GM18507 (cell line): Measurements from ENCODE around the gene NR2C1.
"Not testable (repeated sequence)": the region's sequence is repeated elsewhere in the genome, so short reads cannot be mapped to it uniquely, and the experiment has no call there.

Experiments
- DNase-seq: peaks from one replicate; pipeline ENCODE4 v3.0.0; 2011; ENCODE audit warnings: low read depth; ENCODE audit not compliant: insufficient read length; ENCODE audit errors: extremely low spot score
- FAIRE-seq: peaks from 2 replicates; lab custom pipeline; 2011; peaks lifted over from hg19 to GRCh38; lab: Jason Lieb, UNC

NR2C1 gene

GRCh38 chr12:95014554-95014953 lies 58.9 kb downstream of the NR2C1 start:
- FAIRE-seq, result no peak
- DNase-seq, result no peak

DNA sequence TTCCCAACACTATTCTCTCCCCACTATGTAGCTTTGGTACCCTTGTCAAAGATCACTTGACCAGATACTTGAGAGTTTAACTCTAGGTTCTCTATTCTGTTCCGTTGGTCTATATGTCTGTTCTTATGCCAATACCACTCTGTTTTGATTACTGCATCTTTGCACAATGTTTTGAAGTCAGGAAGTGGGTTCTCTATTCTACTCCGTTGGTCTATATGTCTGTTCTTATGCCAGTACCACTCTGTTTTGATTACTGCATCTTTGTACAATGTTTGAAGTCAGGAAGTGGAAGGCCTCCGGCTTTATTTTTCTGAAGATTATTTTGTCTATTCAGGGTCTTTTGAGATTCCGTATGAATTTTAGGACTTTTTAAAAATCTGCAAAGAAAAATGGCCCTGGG lies 67.2 kb downstream of the NR2C1 start:
- FAIRE-seq (no peak), DNase-seq (no peak)

GRCh38 chr12:95004610-95005009 lies 68.8 kb downstream of the NR2C1 start:
- DNase-seq, result no peak
- FAIRE-seq, result no peak

DNA sequence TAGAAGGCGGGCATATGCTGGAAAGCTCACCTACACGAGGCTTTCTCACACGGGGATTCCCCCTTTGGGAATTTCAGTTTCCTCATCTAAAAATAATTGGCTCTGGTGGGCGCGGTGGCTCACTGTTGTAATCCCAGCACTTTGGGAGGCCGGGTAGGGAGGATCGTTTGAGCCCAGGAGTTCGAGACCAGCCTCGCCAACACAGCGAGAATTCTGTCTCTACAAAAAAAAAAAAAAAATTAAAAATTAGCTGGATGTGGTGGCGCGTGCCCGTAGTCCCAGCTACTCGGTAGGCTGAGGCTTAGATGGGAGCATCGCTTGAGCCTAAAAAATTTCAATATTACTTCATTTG lies 69.5 kb downstream of the NR2C1 start:
- DNase-seq, result no peak
- no peak for FAIRE-seq

DNA sequence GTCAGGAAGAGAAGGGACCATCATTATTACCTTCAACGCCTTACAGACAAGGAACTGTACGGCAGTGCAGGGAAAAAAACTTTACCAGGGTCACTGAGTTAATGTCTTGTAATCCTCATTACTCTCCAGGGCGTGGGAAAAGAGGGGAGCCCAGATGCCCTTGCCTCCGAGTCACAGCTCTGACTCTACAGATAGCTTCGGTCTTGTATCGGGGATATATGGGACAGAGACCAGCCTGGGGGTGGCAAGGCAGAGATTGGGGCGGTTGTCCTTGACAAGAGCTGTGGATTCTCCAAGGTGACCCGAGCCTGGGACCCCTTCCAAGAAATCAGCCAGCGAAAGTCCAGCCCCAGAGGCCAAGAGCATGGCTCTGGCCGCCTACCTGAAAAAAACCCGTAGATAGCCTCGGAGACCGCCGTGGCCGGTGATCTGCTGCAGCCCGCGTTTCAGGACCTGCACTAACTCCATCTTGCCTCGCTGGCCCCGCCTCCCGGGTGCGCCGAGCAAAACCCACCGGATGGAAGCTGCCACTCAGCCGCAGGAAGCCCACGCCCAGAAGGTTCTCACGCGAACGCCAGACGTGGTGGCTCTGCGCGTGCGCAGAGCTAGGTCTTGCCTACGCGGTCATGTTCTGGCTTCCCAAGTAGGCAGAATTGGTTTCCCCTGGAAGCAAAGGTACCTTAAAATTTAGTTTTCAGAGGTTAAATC lies 70.1 kb downstream of the NR2C1 start, which contains the start of gene NDUFA12:
Gene NDUFA12 (minus strand): TSS at position 485 of the 708 bp plus-strand sequence. CDS start 17 bp downstream, at position 468.
- peak; percentile 94 for DNase-seq
- peak; percentile 97 for FAIRE-seq

- no peak for FAIRE-seq
- no peak for DNase-seq
Measured at GRCh38 chr12:95002754-95003153, 70.7 kb downstream of the NR2C1 start.

- FAIRE-seq (no peak), DNase-seq (no peak)
Measured at GRCh38 chr12:94998326-94998725, 75.1 kb downstream of the NR2C1 start.

DNA sequence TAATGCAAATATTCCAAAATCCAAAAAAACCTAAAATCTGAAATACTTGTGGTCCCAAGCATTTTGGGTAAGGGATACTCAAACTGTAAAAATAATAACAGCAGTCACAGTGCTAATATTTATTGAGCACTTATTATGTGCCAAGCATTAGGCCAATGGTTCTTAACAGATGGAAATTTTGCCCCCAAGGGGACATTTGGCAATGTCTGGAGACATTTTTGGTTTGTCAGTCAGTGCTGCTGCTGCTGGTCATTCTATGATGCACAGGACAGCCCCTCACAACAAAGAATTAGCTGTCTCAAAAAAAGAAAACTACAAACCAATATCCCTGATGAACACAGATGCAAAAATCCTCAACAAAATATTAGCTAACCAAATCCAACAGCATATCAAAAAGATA lies 75.7 kb downstream of the NR2C1 start:
- FAIRE-seq, result no peak

GRCh38 chr12:94997061-94997460 lies 76.4 kb downstream of the NR2C1 start:
- no peak for DNase-seq
- no peak for FAIRE-seq

More for the DNA sequence above, 75.7 kb downstream of the NR2C1 start:
- no peak for DNase-seq

DNA sequence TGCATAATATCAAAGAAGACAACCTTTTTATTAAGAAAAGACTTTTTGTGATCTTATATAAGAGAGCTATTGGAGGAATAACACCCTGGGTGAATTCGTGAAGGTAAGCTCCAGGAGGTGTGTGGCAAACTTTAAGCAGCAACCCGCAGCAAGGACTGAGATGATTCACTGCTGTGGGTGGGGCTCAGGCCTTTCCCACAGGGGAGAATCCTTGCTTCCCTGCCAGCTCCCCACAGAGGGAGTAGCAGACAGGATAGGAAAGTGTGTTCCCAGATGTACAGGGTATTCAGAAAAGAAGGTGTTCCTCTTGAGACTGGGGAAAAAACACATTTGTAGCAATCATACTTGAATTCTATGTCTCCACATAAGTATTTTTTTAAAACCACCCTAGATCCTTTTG lies 79.1 kb downstream of the NR2C1 start:
- FAIRE-seq, result no peak
- DNase-seq, result no peak

DNA sequence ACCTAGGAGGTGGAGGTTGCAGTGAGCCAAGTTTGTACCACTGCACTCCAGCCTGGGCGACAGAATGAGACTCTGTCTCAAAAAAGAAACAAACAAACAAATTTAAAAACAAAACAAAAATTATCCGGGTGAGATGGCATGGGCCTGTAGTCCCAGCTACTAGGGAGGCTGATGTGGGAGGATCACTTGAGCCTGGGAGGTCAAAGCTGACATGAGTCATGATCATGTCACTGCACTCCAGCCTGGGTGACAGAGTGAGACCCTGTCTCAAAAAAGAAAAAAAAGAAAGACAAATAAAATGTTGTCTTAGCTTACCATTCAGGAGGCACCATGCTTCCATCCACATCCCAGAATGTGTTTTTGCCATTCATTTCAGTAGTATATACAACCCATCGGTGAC lies 79.6 kb downstream of the NR2C1 start:
- DNase-seq, FAIRE-seq: not testable (repeated sequence)

DNA sequence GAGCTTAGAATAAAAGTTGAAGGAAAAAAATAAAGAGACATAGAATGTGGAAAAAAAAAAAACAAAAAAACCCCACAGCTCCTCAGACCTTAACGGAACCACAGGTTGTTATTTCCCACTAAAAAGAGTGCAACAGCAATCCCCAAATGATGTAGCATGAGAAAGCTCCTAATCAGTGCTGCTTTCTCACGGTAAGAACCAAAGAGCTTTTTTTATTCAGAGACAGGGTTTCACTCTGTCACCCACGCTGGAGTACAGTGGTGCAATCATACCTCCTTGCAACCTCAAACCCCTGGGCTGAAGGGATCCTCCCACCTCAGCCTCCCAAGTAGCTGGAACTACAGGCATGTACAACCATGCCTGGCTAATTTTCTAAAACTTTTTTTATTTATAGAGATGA lies 83.2 kb downstream of the NR2C1 start:
- no peak for FAIRE-seq
- DNase-seq, result no peak

DNA sequence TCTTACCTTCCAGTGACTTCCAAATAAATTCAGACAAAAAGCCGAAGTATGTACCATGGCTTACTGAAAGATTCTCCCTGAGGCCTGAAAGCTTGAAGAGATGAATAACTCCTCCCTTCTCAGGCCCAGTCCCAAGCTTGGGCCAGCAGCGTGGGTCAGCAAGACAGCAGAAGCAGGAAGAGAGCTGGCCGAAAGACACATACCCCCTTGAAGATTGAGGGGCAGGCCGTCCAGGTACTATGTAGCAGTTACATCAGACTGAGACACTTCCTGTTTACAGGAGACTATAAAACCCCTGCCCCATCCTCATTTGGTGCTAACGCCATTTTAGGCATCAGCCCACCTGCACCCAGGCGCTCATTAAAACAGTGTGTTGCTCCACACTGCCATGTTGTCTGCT lies 84.9 kb downstream of the NR2C1 start:
- DNase-seq, result no peak
- FAIRE-seq, result no peak

DNA sequence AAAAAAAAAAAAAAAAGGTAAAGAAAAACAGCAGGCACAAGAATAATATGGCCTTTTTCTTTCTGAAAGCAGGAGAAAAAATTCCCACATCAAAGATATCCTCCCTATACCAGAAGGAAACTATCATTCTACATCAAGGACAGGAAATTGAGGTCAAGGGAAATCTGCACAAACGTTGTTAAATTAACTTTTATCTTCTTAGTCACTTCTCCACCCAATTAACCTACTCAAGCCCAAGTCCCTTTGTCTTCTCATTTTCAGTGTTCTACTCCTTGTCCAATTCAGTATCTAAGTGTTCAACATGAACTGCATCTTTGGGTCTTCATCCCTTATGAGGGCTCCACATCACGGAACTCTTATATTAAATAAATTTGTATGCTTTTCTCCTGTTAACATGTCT lies 85.6 kb downstream of the NR2C1 start:
- no peak for DNase-seq
- FAIRE-seq, result no peak

DNA sequence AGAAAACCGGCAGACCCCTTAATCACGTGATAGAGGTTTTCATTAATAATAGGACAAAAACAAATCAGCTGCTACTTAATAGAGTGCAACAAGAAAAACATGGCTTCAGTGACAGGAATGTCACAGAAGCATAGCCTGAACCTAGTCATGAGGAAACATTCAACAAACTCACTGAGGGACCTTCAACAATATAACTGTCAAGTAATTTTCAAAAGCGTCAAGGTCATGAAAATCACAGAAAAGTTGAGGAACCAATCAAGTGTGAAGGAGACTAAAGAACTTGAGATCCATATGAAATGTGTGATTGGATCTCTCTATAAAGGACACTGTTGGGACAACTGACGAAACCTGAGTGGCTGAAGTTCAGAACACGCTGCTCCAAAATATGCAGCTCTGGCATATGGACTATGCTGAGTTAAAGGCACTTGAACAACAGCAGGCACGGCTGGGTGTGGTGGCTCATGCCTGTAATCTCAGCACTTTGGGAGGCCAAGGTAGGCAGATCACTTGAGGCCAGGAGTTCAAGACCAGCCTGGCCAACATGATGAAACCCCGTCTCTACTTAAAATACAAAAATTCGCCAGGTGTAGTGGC lies 86.2 kb downstream of the NR2C1 start:
- no peak for DNase-seq
- no peak for FAIRE-seq

DNA sequence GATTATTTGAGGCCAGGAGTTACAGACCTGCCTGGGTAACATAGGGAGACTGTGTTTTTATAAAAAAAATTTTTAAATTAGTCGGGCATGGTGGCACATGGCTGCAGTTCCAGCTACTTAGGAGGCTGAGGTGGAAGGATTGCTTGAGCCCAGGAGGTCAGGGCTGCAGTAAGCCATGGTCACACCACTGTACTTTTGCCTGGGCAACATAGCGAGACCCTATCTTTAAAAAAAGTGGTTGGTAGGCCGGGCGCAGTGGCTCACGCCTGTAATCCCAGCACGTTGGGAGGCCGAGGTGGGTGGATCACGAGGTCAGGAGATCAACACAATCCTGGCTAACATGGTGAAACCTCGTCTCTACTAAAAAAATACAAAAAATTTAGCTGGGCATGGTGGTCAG lies 88.3 kb downstream of the NR2C1 start:
- FAIRE-seq, DNase-seq: not testable (repeated sequence)

DNA sequence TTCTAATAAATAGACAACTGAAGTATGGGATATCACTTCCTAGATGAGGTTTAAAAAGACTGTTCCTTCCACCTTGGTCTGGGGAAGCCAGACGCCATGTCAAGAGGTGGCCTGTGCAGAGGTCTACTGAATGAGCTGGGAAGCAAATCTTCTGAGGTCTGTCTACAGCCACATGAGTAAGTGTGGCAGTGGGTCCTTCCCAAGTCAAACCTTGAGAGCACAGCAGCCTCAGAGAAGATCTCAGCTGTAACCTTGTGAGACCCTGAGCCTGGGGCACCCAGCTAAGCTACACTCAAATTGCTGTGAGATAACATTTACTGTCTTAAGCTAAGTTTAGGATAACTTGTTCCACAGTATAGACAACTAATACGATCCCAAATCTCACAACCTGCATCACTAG lies 90.1 kb downstream of the NR2C1 start:
- no peak for DNase-seq
- no peak for FAIRE-seq

DNA sequence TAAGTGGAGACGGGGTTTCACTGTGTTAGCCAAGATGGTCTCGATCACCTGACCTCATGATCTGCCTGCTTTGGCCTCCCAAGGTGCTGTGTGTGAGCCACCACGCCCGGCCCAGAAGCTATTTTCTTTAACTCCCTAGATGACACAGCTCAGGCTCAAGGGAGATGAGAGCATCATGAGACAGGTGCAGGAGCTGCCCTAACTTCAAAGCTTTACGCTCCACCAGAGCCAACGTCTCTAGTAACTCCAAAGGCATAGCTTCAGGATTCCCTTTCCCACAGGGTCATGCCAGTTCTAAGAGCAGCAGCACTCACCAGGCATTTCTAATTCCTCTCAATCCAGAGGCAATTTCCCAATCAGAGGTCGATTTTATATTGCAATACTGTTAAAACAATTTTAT lies 91.0 kb downstream of the NR2C1 start:
- DNase-seq (no peak), FAIRE-seq (no peak)

GRCh38 chr12:94980577-94980976 lies 92.8 kb downstream of the NR2C1 start:
- DNase-seq (no peak), FAIRE-seq (no peak)

- DNase-seq (no peak), FAIRE-seq (no peak)
Measured at GRCh38 chr12:94979941-94980340, 93.5 kb downstream of the NR2C1 start.

- FAIRE-seq (no peak), DNase-seq (no peak)
Measured at GRCh38 chr12:94977766-94978468, 95.5 kb downstream of the NR2C1 start.
